Nephron progenitor cell (in vitro differentiated cells): ENCODE data around the gene IL4I1.

Experiments used
- DNase-seq: peaks from one replicate; pipeline ENCODE4 v3.0.0; 2021
- H3K27ac Mint-ChIP-seq: 2 replicates; pipeline ENCODE4 v1.8.0; 2021; ENCODE audit warnings: mild to moderate bottlenecking, moderate library complexity, mixed read lengths
- H3K27me3 Mint-ChIP-seq: 2 replicates; pipeline ENCODE4 v1.8.0; 2021; ENCODE audit warnings: mild to moderate bottlenecking, low read depth, mixed read lengths; ENCODE audit not compliant: poor library complexity
- H3K36me3 Mint-ChIP-seq: 2 replicates; pipeline ENCODE4 v1.8.0; 2021; ENCODE audit warnings: low read depth, mixed read lengths
- H3K4me1 Mint-ChIP-seq: 2 replicates; pipeline ENCODE4 v1.8.0; 2021; ENCODE audit warnings: mixed read lengths
- H3K4me3 Mint-ChIP-seq: 2 replicates; pipeline ENCODE4 v1.8.0; 2021; ENCODE audit warnings: mild to moderate bottlenecking, moderate library complexity, mixed read lengths
- H3K9me3 Mint-ChIP-seq: 2 replicates; pipeline ENCODE4 v1.8.0; 2021; ENCODE audit warnings: mild to moderate bottlenecking, moderate library complexity, mixed read lengths
- CTCF ChIP-seq: fragments of 200-600 bp; sonication (generic); IDR thresholded peaks from 2 replicates; pipeline ENCODE4 v1.5.0; 2021; ENCODE audit warnings: antibody characterized with exemption

IL4I1 gene

GRCh38 chr19:49907745-49908446 lies 11.2 kb upstream of the IL4I1 start:
- H3K9me3 Mint-ChIP-seq, result no peaks in the 10 kb centered on the region
- no peak for TF ChIP-seq CTCF
- DNase-seq, result no peak
- no peak overlapping the region for H3K4me3 Mint-ChIP-seq
- peaks cover 12% of the 10 kb centered on the region for H3K4me1 Mint-ChIP-seq
- H3K36me3 Mint-ChIP-seq, result peaks cover 53% of the 10 kb centered on the region
- H3K27ac Mint-ChIP-seq, result no peak overlapping the region
- no peaks in the 10 kb centered on the region for H3K27me3 Mint-ChIP-seq

GRCh38 chr19:49906879-49907564 lies 10.3 kb upstream of the IL4I1 start:
- Mint-ChIP-seq H3K4me1 (peaks cover 10% of the 10 kb centered on the region), H3K9me3 (no peaks in the 10 kb centered on the region), H3K4me3 (no peak overlapping the region), H3K36me3 (peaks cover 49% of the 10 kb centered on the region), H3K27ac (peak overlapping the region; percentile 36), H3K27me3 (no peaks in the 10 kb centered on the region)
- DNase-seq, result no peak
- TF ChIP-seq CTCF, result no peak

- H3K4me1 Mint-ChIP-seq, result no peaks in the 10 kb centered on the region
- H3K27ac Mint-ChIP-seq, result peak overlapping the region; percentile 36
- no peaks in the 10 kb centered on the region for H3K27me3 Mint-ChIP-seq
- no peak overlapping the region for H3K4me3 Mint-ChIP-seq
- no peaks in the 10 kb centered on the region for H3K9me3 Mint-ChIP-seq
- TF ChIP-seq CTCF, result no peak
- no peak for DNase-seq
- H3K36me3 Mint-ChIP-seq, result peaks cover 31% of the 10 kb centered on the region
Measured at GRCh38 chr19:49904136-49904535, 7.4 kb upstream of the IL4I1 start.

- Mint-ChIP-seq H3K36me3 (no peaks in the 10 kb centered on the region), H3K9me3 (no peaks in the 10 kb centered on the region), H3K4me1 (peaks cover 47% of the 10 kb centered on the region), H3K4me3 (no peak overlapping the region), H3K27ac (peak overlapping the region; percentile 72), H3K27me3 (peaks cover 17% of the 10 kb centered on the region)
- no peak for TF ChIP-seq CTCF
- no peak for DNase-seq
Measured at GRCh38 chr19:49895566-49896297, 955 bp downstream of the IL4I1 start.

GRCh38 chr19:49894879-49895565 lies 1.7 kb downstream of the IL4I1 start:
- DNase-seq, result no peak
- Mint-ChIP-seq H3K27me3 (peaks cover 22% of the 10 kb centered on the region), H3K4me3 (no peak overlapping the region), H3K36me3 (no peaks in the 10 kb centered on the region), H3K27ac (no peak overlapping the region), H3K4me1 (peaks cover 48% of the 10 kb centered on the region), H3K9me3 (no peaks in the 10 kb centered on the region)
- TF ChIP-seq CTCF, result no peak
